Lower lobe of right lung (tissue), 2 donors: ENCODE measurements around the gene RLN1. TPM values are rescaled to one million over a fixed set of nuclear protein-coding genes. Genes with fewer than 3 reads are reported as not detected.

Experiments
- ATAC-seq, 2 donors: fragments of 200-7000 bp; cut with Tn5 transposase; one replicate each; pipeline ENCODE4 v1.9.1; 2020 to 2022; ENCODE audit warnings: mild to moderate bottlenecking in 2 of 2, moderate library complexity in 2 of 2
- DNase-seq: peaks from one replicate; pipeline ENCODE4 v3.0.0-alpha.2; 2020
- H3K27ac ChIP-seq: fragments of 200-600 bp; one replicate; pipeline ENCODE4 v1.8.0; 2022
- H3K27me3 ChIP-seq: fragments of 200-600 bp; one replicate; pipeline ENCODE4 v1.8.0; 2022; ENCODE audit warnings: low read depth
- H3K36me3 ChIP-seq: fragments of 200-600 bp; one replicate; pipeline ENCODE4 v1.8.0; 2022; ENCODE audit warnings: mild to moderate bottlenecking
- H3K4me1 ChIP-seq: fragments of 200-600 bp; one replicate; pipeline ENCODE4 v1.8.0; 2022
- H3K4me3 ChIP-seq: fragments of 200-600 bp; one replicate; pipeline ENCODE4 v1.8.0; 2022; ENCODE audit warnings: mild to moderate bottlenecking
- H3K9me3 ChIP-seq: fragments of 200-600 bp; one replicate; pipeline ENCODE4 v1.8.0; 2022
- intact Hi-C: fragments of 100-400 bp; cut with DNase I; formaldehyde crosslinking; loops from one replicate; pipeline ENCODE4 v1.11.0; 2022
- total RNA-seq: library from RNA; stranded (reverse); fragmentation: NEBNext Ultra II Directional; extraction: Animal tissue kit (Norgen Biotek cat#: 25700); gene quantifications from one replicate; pipeline ENCODE4 v1.2.1, GENCODE V29; 2021
- TF ChIP-seq, protein P1 (sequence below): fragments of 200-600 bp; IDR thresholded peaks from one replicate; pipeline ENCODE4 v1.8.0; 2022; ENCODE audit warnings: antibody characterized with exemption, mild to moderate bottlenecking
- donor health status: DM: no; HTN: yes; CAD: no; lungs with severe emphysema.

RLN1 gene
- total RNA-seq, 1 donor from 2014 or later, result not detected

DNA sequence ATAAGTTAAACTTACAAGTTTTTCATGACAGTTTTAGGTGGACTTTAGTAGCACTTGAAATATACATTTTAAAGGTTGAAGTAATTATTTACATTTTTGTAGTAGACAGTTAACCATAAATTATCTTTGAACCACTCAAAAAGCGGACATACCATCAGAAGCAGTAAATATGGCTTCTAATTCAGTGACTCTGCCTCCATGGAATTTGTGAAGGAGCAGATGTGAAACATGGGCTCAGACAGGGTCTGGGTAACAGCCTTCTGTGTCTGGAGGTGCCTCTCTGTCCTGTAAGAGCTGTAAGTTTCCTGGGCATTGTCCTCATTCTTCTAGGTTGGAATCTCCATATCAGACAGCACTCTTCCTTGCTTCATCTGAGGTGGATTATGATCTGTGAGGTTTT lies 47.5 kb downstream of the RLN1 start:
- TF ChIP-seq, protein P1, sequence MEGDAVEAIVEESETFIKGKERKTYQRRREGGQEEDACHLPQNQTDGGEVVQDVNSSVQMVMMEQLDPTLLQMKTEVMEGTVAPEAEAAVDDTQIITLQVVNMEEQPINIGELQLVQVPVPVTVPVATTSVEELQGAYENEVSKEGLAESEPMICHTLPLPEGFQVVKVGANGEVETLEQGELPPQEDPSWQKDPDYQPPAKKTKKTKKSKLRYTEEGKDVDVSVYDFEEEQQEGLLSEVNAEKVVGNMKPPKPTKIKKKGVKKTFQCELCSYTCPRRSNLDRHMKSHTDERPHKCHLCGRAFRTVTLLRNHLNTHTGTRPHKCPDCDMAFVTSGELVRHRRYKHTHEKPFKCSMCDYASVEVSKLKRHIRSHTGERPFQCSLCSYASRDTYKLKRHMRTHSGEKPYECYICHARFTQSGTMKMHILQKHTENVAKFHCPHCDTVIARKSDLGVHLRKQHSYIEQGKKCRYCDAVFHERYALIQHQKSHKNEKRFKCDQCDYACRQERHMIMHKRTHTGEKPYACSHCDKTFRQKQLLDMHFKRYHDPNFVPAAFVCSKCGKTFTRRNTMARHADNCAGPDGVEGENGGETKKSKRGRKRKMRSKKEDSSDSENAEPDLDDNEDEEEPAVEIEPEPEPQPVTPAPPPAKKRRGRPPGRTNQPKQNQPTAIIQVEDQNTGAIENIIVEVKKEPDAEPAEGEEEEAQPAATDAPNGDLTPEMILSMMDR, result no peak
- DNase-seq, result no peak
- Histone ChIP-seq H3K27ac (no peak overlapping the region), H3K36me3 (no peaks in the 10 kb centered on the region), H3K27me3 (no peaks in the 10 kb centered on the region), H3K4me3 (no peak overlapping the region), H3K4me1 (no peaks in the 10 kb centered on the region), H3K9me3 (no peaks in the 10 kb centered on the region)
- intact Hi-C loops, result no loop called here
- no peak for ATAC-seq

DNA sequence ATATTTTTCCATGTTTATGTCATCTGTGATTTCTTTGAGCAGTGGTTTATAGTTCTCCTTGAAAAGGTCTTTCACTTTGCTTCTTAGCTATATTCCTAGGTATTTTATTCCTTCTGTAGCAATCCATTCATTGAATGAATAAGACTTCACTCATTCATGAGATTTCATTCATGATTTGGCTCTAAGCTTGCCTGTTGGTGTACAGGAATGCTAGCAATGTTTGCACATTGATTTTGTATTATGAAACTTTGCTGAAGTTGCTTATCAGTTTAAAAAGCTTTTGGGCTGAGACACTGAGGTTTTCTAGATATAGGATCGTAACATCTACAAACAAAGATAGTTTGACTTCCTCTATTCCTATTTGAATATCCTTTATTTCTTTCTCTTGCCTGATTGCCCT lies 51.1 kb downstream of the RLN1 start:
- intact Hi-C loops, result no loop called here
- no peaks in the 10 kb centered on the region for H3K4me1 ChIP-seq
- DNase-seq, result no peak
- H3K4me3 ChIP-seq, result no peak overlapping the region
- H3K27ac ChIP-seq, result no peak overlapping the region
- H3K27me3 ChIP-seq, result no peaks in the 10 kb centered on the region
- no peaks in the 10 kb centered on the region for H3K36me3 ChIP-seq
- no peaks in the 10 kb centered on the region for H3K9me3 ChIP-seq
- TF ChIP-seq, protein P1, result no peak
- no peak for ATAC-seq

GRCh38 chr9:5286262-5286661 lies 53.4 kb downstream of the RLN1 start:
- no peak overlapping the region for H3K27ac ChIP-seq
- TF ChIP-seq, protein P1, result no peak
- no peaks in the 10 kb centered on the region for H3K36me3 ChIP-seq
- H3K9me3 ChIP-seq, result no peaks in the 10 kb centered on the region
- H3K27me3 ChIP-seq, result no peaks in the 10 kb centered on the region
- no peaks in the 10 kb centered on the region for H3K4me1 ChIP-seq
- intact Hi-C loops, result no loop called here
- DNase-seq (no peak), ATAC-seq (no peak)
- no peak overlapping the region for H3K4me3 ChIP-seq

Other genes starting within 250 kb of the RLN1 start
- not detected for gene INSL6, start 154.2 kb downstream of the RLN1 start, total RNA-seq
- gene INSL4, start 108.5 kb downstream of the RLN1 start, total RNA-seq, result not detected
- 1.3 TPM for gene RLN2, start 35.2 kb downstream of the RLN1 start, total RNA-seq
- 15.9 TPM for gene PLGRKT, start 98.0 kb upstream of the RLN1 start, total RNA-seq
- gene CD274, start 110.7 kb upstream of the RLN1 start, total RNA-seq, result 16.5 TPM
- gene PDCD1LG2, start 170.7 kb upstream of the RLN1 start, total RNA-seq, result 9.0 TPM